H1 (cell line): ENCODE measurements around the gene CDK12. TPM values are rescaled to one million over a fixed set of nuclear protein-coding genes. Genes with fewer than 3 reads are reported as not detected.

Source experiments
- CTCF ChIA-PET: fragments of 300-600 bp; sonication (Branson Sonifier 250); formaldehyde crosslinking; loops from one replicate; lab custom pipeline; 2021; ENCODE audit not compliant: partially characterized antibody; lab: Charles Lee
- POLR2A ChIA-PET: fragments of 300-600 bp; sonication (Branson Sonifier 250); formaldehyde crosslinking; loops from one replicate; lab custom pipeline; 2021; ENCODE audit warnings: inconsistent platforms; ENCODE audit not compliant: partially characterized antibody; lab: Charles Lee
- DNase-seq, 2 experiments: peaks; one replicate each; pipeline versions ENCODE4 v3.0.0 to v3.0.0-alpha.2; 2010 to 2022; ENCODE audit warnings: low spot score in 2 of 2, low read depth in 1 of 2, mixed read lengths in 1 of 2
- FAIRE-seq: peaks from 2 replicates; lab custom pipeline; 2011; peaks lifted over from hg19 to GRCh38; lab: Jason Lieb, UNC
- H2AFZ ChIP-seq: 2 replicates; pipeline ENCODE4 v1.8.1; 2012; ENCODE audit warnings: low read length, inconsistent platforms
- H2AK5ac ChIP-seq: 2 replicates; pipeline ENCODE4 v1.6.1; 2013; ENCODE audit warnings: low read depth, low read length
- H2BK120ac ChIP-seq: replicated peaks from 2 replicates; pipeline ENCODE3; 2013; ENCODE audit warnings: low read depth, low read length, inconsistent platforms
- H2BK12ac ChIP-seq: 2 replicates; pipeline ENCODE4 v1.6.1; 2013; ENCODE audit warnings: low read depth, low read length
- H2BK15ac ChIP-seq: 2 replicates; pipeline ENCODE4 v1.6.1; 2013; ENCODE audit warnings: low read length
- H2BK20ac ChIP-seq: 2 replicates; pipeline ENCODE4 v1.6.1; 2013; ENCODE audit warnings: low read length
- H2BK5ac ChIP-seq: 2 replicates; pipeline ENCODE4 v1.6.1; 2013; ENCODE audit warnings: low read depth, low read length
- H3K14ac ChIP-seq: 2 replicates; pipeline ENCODE4 v1.6.1; 2013; ENCODE audit warnings: inconsistent platforms; ENCODE audit not compliant: insufficient read length
- H3K18ac ChIP-seq: 2 replicates; pipeline ENCODE4 v1.6.1; 2013; ENCODE audit warnings: low read length; ENCODE audit errors: extremely low read depth
- H3K23ac ChIP-seq: 2 replicates; pipeline ENCODE4 v1.6.1; 2013; ENCODE audit warnings: inconsistent platforms; ENCODE audit not compliant: insufficient read length
- H3K23me2 ChIP-seq: 2 replicates; pipeline ENCODE4 v1.6.1; 2013; ENCODE audit warnings: low read depth, low read length
- H3K27ac ChIP-seq: 2 replicates; pipeline ENCODE4 v1.6.1; 2011; ENCODE audit warnings: low read depth, low read length, inconsistent platforms
- H3K27me3 ChIP-seq, 4 experiments: replicated peaks in 1 of 4; 1 replicate in 1 of 4; 2 replicates in 3 of 4; pipeline versions ENCODE4 v1.6.1 to v1.8.1; 2011 to 2013; ENCODE audit warnings: low read length in 3 of 4, mild to moderate bottlenecking in 3 of 4, inconsistent platforms in 2 of 4, mixed read lengths in 2 of 4, moderate library complexity in 1 of 4; ENCODE audit not compliant: control insufficient read depth in 3 of 4, insufficient read depth in 3 of 4; ENCODE audit errors: extremely low read depth in 1 of 4
- H3K36me3 ChIP-seq, 4 experiments: 2 replicates each; pipeline versions ENCODE4 v1.6.1 to v1.8.1; 2011 to 2013; ENCODE audit warnings: mild to moderate bottlenecking in 4 of 4, low read length in 3 of 4, moderate library complexity in 2 of 4, control low read depth in 1 of 4, inconsistent platforms in 1 of 4; ENCODE audit not compliant: insufficient read depth in 4 of 4, control insufficient read depth in 2 of 4
- H3K4ac ChIP-seq: replicated peaks from 2 replicates; pipeline ENCODE3; 2013; ENCODE audit warnings: low read length, low read depth, mixed read lengths, inconsistent platforms; ENCODE audit not compliant: insufficient read length
- H3K4me1 ChIP-seq, 4 experiments: replicated peaks in 1 of 4; 1 replicate in 1 of 4; 2 replicates in 3 of 4; pipeline versions ENCODE4 v1.6.1 to v1.8.1; 2011 to 2013; ENCODE audit warnings: low read length in 3 of 4, inconsistent platforms in 2 of 4, mixed read lengths in 1 of 4; ENCODE audit not compliant: insufficient read depth in 4 of 4, control insufficient read depth in 3 of 4
- H3K4me2 ChIP-seq, 2 experiments: 2 replicates each; pipeline versions ENCODE4 v1.6.1 to v1.8.1; 2011 to 2013; ENCODE audit warnings: low read depth in 2 of 2, low read length in 2 of 2, control low read depth in 1 of 2, inconsistent platforms in 1 of 2, mild to moderate bottlenecking in 1 of 2; ENCODE audit not compliant: insufficient read depth in 1 of 2
- H3K4me3 ChIP-seq, 4 experiments: fragments of 200-600, 300-600 bp in 1 of 4; sonication (generic), shearing (Covaris generic), sonication (Bioruptor Twin) in 1 of 4; 2 replicates each; pipeline versions ENCODE4 v1.5.1 to v1.8.1; 2011 to 2016; ENCODE audit warnings: low read length in 4 of 4, low read depth in 3 of 4, control low read depth in 2 of 4, inconsistent platforms in 2 of 4, mild to moderate bottlenecking in 2 of 4, mixed read lengths in 1 of 4, moderate library complexity in 1 of 4; ENCODE audit not compliant: insufficient read depth in 2 of 4; ENCODE audit errors: extremely low read depth in 1 of 4
- H3K56ac ChIP-seq: replicated peaks from 2 replicates; pipeline ENCODE3; 2013; ENCODE audit warnings: low read depth, mild to moderate bottlenecking, mixed read lengths, low read length, inconsistent platforms; ENCODE audit not compliant: insufficient read length
- H3K79me1 ChIP-seq: 2 replicates; pipeline ENCODE4 v1.6.1; 2013; ENCODE audit warnings: low read depth, low read length, control low read depth
- H3K79me2 ChIP-seq, 2 experiments: 2 replicates each; pipeline versions ENCODE4 v1.6.1 to v1.8.1; 2012 to 2013; ENCODE audit warnings: low read length in 2 of 2, mild to moderate bottlenecking in 2 of 2, inconsistent platforms in 1 of 2; ENCODE audit not compliant: insufficient read depth in 2 of 2, control insufficient read depth in 1 of 2
- H3K9ac ChIP-seq, 4 experiments: replicated peaks in 1 of 4; 1 replicate in 1 of 4; 2 replicates in 3 of 4; pipeline versions ENCODE4 v1.6.1 to v1.8.1; 2011 to 2013; ENCODE audit warnings: low read depth in 3 of 4, low read length in 3 of 4, control low read depth in 2 of 4, mild to moderate bottlenecking in 2 of 4, moderate library complexity in 2 of 4, inconsistent platforms in 1 of 4; ENCODE audit errors: extremely low read depth in 1 of 4
- H3K9me3 ChIP-seq, 2 experiments: 2 replicates each; pipeline versions ENCODE4 v1.6.1 to v1.8.1; 2012 to 2013; ENCODE audit warnings: mild to moderate bottlenecking in 2 of 2, moderate library complexity in 2 of 2, control low read depth in 1 of 2, inconsistent platforms in 1 of 2, low read depth in 1 of 2, low read length in 1 of 2, mixed read lengths in 1 of 2; ENCODE audit not compliant: insufficient read depth in 2 of 2
- H4K20me1 ChIP-seq, 2 experiments: replicated peaks in 1 of 2; 2 replicates each; pipeline versions ENCODE3 to v1.8.1; 2011 to 2013; ENCODE audit warnings: inconsistent platforms in 2 of 2, low read length in 2 of 2, mild to moderate bottlenecking in 1 of 2; ENCODE audit not compliant: insufficient read depth in 2 of 2, control insufficient read depth in 1 of 2
- H4K5ac ChIP-seq: 2 replicates; pipeline ENCODE4 v1.6.1; 2013; ENCODE audit warnings: low read length, low read depth, mixed read lengths, inconsistent platforms; ENCODE audit not compliant: insufficient read length
- H4K8ac ChIP-seq: 2 replicates; pipeline ENCODE4 v1.8.0; 2013; ENCODE audit warnings: mild to moderate bottlenecking, moderate library complexity, low read length, inconsistent platforms; ENCODE audit not compliant: insufficient read depth; ENCODE audit errors: extremely low read depth
- H4K91ac ChIP-seq: replicated peaks from 2 replicates; pipeline ENCODE3; 2013; ENCODE audit warnings: low read length, mixed read lengths, inconsistent platforms; ENCODE audit not compliant: insufficient read length
- CTBP2 ChIP-seq: IDR thresholded peaks from 2 replicates; pipeline ENCODE4 v1.7.0; 2011; ENCODE audit warnings: borderline replicate concordance, mild to moderate bottlenecking, moderate library complexity, mixed read lengths, low read length; ENCODE audit not compliant: insufficient read depth, insufficient read length
- JUN ChIP-seq: IDR thresholded peaks from 2 replicates; pipeline ENCODE4 v1.6.1; 2011; ENCODE audit warnings: low read depth, mild to moderate bottlenecking, improper control_type of control experiment, low read length
- SAP30 ChIP-seq: fragments of 300-600 bp; sonication (generic); IDR thresholded peaks from 2 replicates; pipeline ENCODE4 v1.7.1; 2012; ENCODE audit warnings: low read length, moderate library complexity, mild to moderate bottlenecking, inconsistent platforms; ENCODE audit not compliant: insufficient read depth, insufficient replicate concordance
- TEAD4 ChIP-seq: IDR thresholded peaks from 2 replicates; pipeline ENCODE4 v1.6.1; 2012; ENCODE audit warnings: low read depth, low read length, inconsistent platforms, mixed read lengths
- ZNF274 ChIP-seq: IDR thresholded peaks from 2 replicates; pipeline ENCODE4 v1.7.0; 2012; ENCODE audit warnings: low read length, borderline replicate concordance; ENCODE audit errors: extremely low read depth
- WGBS, 2 experiments: shearing (Covaris generic) in 1 of 2; methylation state at CpG; one replicate each; pipeline versions ENCODE4 v1.1.6 to v1.1.7; 2013 to 2015; ENCODE audit warnings: low lambda C conversion rate in 2 of 2, mixed read lengths in 2 of 2, inconsistent platforms in 1 of 2, low coverage in 1 of 2, missing lambda C conversion rate in 1 of 2; ENCODE audit not compliant: insufficient replicate concordance in 2 of 2, insufficient coverage in 1 of 2, insufficient read length in 1 of 2; ENCODE audit errors: extremely low coverage in 1 of 2, missing lambda C conversion rate in 1 of 2; 5-methylcytosine and 5-hydroxymethylcytosine counted together
- polyA plus RNA-seq, 7 experiments: library from polyadenylated mRNA; depleted of rRNA in 3 of 7; stranded (reverse) in 5 of 7; unstranded in 2 of 7; fragments of >200 nt in 5 of 7; fragments of 200-250 nt in 2 of 7; gene quantifications; 1 replicate in 5 of 7; 2 replicates in 1 of 7; 4 replicates in 1 of 7; pipeline versions ENCODE4 v1.2.1 to v1.2.3, GENCODE V29; 2011 to 2013; ENCODE audit warnings: missing spikeins in 2 of 7, mixed read lengths in 2 of 7
- total RNA-seq: library from RNA; stranded (reverse); fragmentation: NEBNext Ultra II Directional; extraction: Animal tissue kit (Norgen Biotek cat#: 25700); gene quantifications from 2 replicates; pipeline ENCODE4 v1.2.1, GENCODE V29; 2021

CDK12 gene
- total and polyA plus RNA-seq, 2 of the 8 experiments (the other 6 are each of a cell fraction or from before 2014, with no cell fraction given) = 14.8 to 70.3 TPM

DNA sequence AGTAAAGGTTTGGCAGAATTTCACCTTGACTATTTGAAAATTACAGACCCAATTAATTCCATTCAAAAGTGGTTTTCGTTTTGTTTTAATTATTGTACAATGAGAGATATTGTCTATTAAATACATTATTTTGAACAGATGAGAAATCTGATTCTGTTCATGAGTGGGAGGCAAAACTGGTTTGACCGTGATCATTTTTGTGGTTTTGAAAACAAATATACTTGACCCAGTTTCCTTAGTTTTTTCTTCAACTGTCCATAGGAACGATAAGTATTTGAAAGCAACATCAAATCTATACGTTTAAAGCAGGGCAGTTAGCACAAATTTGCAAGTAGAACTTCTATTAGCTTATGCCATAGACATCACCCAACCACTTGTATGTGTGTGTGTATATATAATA, 72.6 kb downstream of the CDK12 start:
- WGBS, 2 experiments = 90% methylated on average over 4 of the region's 4 CpGs; no CpG with 5 or more reads in 1 of the 2 experiments
- no peak for DNase-seq
- POLR2A ChIA-PET = no interaction called here

More for the DNA sequence above, 72.6 kb downstream of the CDK12 start:
- Histone ChIP-seq H3K79me1 (no peaks in the 10 kb centered on the region), H3K9me3 (no peaks in the 10 kb centered on the region), H3K4ac (no peak overlapping the region), H2BK15ac (no peak overlapping the region), H2BK120ac (no peak overlapping the region), H4K20me1 (no peaks in the 10 kb centered on the region), H2AK5ac (no peak overlapping the region), H3K36me3 (peaks cover 6 to 26% (median 15%) of the 10 kb centered on the region in 4 experiments; a peak in 7 of 8 replicates), H2AFZ (no peak overlapping the region), H3K79me2 (no peaks in the 10 kb centered on the region), H3K18ac (no peak overlapping the region), H3K27ac (no peak overlapping the region), H3K27me3 (no peaks in the 10 kb centered on the region), H3K4me2 (no peak overlapping the region), H2BK20ac (no peak overlapping the region), H2BK12ac (no peak overlapping the region), H3K56ac (no peak overlapping the region), H3K23me2 (no peaks in the 10 kb centered on the region), H2BK5ac (no peak overlapping the region), H3K14ac (no peak overlapping the region), H3K4me3 (no peak overlapping the region), H4K91ac (no peak overlapping the region), H3K23ac (no peak overlapping the region), H3K4me1 (no peaks in the 10 kb centered on the region), H4K8ac (no peak overlapping the region), H4K5ac (no peak overlapping the region), H3K9ac (no peak overlapping the region)
- no peak for FAIRE-seq
- TF ChIP-seq CTBP2 (no peak), SAP30 (no peak), JUN (no peak), TEAD4 (no peak), ZNF274 (no peak)
- CTCF ChIA-PET = no interaction called here
